ENCODE data around the gene HTT.

HTT gene

GRCh38 chr4:3096202-3096601 lies 21.7 kb downstream of the HTT start:
- H3K4me1 ChIP-seq (ENCODE audit: control insufficient read depth, insufficient read depth, low read length): no peaks in the 10 kb centered on the region
- no peaks in the 10 kb centered on the region for H3K27me3 ChIP-seq (ENCODE audit: control insufficient read depth, insufficient read depth, low read length)
- H3K9me3 ChIP-seq (ENCODE audit: control insufficient read depth, insufficient read depth, low read length): no peaks in the 10 kb centered on the region
- H3K9ac ChIP-seq (ENCODE audit: low read depth, low read length): no peak overlapping the region
- no peak overlapping the region for H3K4me3 ChIP-seq (ENCODE audit: low read depth, low read length)
- H3K36me3 ChIP-seq (ENCODE audit: control insufficient read depth, insufficient read depth, low read length): peaks cover 21% of the 10 kb centered on the region

- peaks cover 28% of the 10 kb centered on the region for H3K36me3 ChIP-seq (ENCODE audit: control insufficient read depth, insufficient read depth, low read length)
- no peaks in the 10 kb centered on the region for H3K27me3 ChIP-seq (ENCODE audit: control insufficient read depth, insufficient read depth, low read length)
- no peaks in the 10 kb centered on the region for H3K4me1 ChIP-seq (ENCODE audit: control insufficient read depth, insufficient read depth, low read length)
- H3K9ac ChIP-seq (ENCODE audit: low read depth, low read length): no peak overlapping the region
- no peaks in the 10 kb centered on the region for H3K9me3 ChIP-seq (ENCODE audit: control insufficient read depth, insufficient read depth, low read length)
- no peak overlapping the region for H3K4me3 ChIP-seq (ENCODE audit: low read depth, low read length)
These were observed 23.9 kb downstream of the HTT start for GRCh38 chr4:3098346-3098745.

GRCh38 chr4:3106339-3107186 lies 32.1 kb downstream of the HTT start:
- Histone ChIP-seq H3K4me3 (ENCODE audit: low read depth, low read length) (no peak overlapping the region), H3K4me1 (ENCODE audit: control insufficient read depth, insufficient read depth, low read length) (no peaks in the 10 kb centered on the region), H3K9me3 (ENCODE audit: control insufficient read depth, insufficient read depth, low read length) (no peaks in the 10 kb centered on the region), H3K9ac (ENCODE audit: low read depth, low read length) (no peak overlapping the region), H3K27me3 (ENCODE audit: control insufficient read depth, insufficient read depth, low read length) (no peaks in the 10 kb centered on the region), H3K36me3 (ENCODE audit: control insufficient read depth, insufficient read depth, low read length) (peaks cover 13% of the 10 kb centered on the region)

- Histone ChIP-seq H3K9me3 (ENCODE audit: control insufficient read depth, insufficient read depth, low read length) (no peaks in the 10 kb centered on the region), H3K4me3 (ENCODE audit: low read depth, low read length) (no peak overlapping the region), H3K4me1 (ENCODE audit: control insufficient read depth, insufficient read depth, low read length) (no peaks in the 10 kb centered on the region), H3K9ac (ENCODE audit: low read depth, low read length) (no peak overlapping the region), H3K36me3 (ENCODE audit: control insufficient read depth, insufficient read depth, low read length) (peaks cover 14% of the 10 kb centered on the region), H3K27me3 (ENCODE audit: control insufficient read depth, insufficient read depth, low read length) (no peaks in the 10 kb centered on the region)
These were observed 32.8 kb downstream of the HTT start for GRCh38 chr4:3107271-3107670.

GRCh38 chr4:3107691-3108121 lies 33.2 kb downstream of the HTT start:
- peaks cover 16% of the 10 kb centered on the region for H3K36me3 ChIP-seq (ENCODE audit: control insufficient read depth, insufficient read depth, low read length)
- no peaks in the 10 kb centered on the region for H3K27me3 ChIP-seq (ENCODE audit: control insufficient read depth, insufficient read depth, low read length)
- no peak overlapping the region for H3K4me3 ChIP-seq (ENCODE audit: low read depth, low read length)
- no peak overlapping the region for H3K9ac ChIP-seq (ENCODE audit: low read depth, low read length)
- H3K4me1 ChIP-seq (ENCODE audit: control insufficient read depth, insufficient read depth, low read length): no peaks in the 10 kb centered on the region
- H3K9me3 ChIP-seq (ENCODE audit: control insufficient read depth, insufficient read depth, low read length): no peaks in the 10 kb centered on the region

- H3K4me3 ChIP-seq (ENCODE audit: low read depth, low read length): no peak overlapping the region
- H3K4me1 ChIP-seq (ENCODE audit: control insufficient read depth, insufficient read depth, low read length): no peaks in the 10 kb centered on the region
- no peak overlapping the region for H3K9ac ChIP-seq (ENCODE audit: low read depth, low read length)
- H3K36me3 ChIP-seq (ENCODE audit: control insufficient read depth, insufficient read depth, low read length): peaks cover 18% of the 10 kb centered on the region
- no peaks in the 10 kb centered on the region for H3K27me3 ChIP-seq (ENCODE audit: control insufficient read depth, insufficient read depth, low read length)
- no peaks in the 10 kb centered on the region for H3K9me3 ChIP-seq (ENCODE audit: control insufficient read depth, insufficient read depth, low read length)
These were observed 33.7 kb downstream of the HTT start for GRCh38 chr4:3108211-3108610.

- no peaks in the 10 kb centered on the region for H3K9me3 ChIP-seq (ENCODE audit: control insufficient read depth, insufficient read depth, low read length)
- no peak overlapping the region for H3K9ac ChIP-seq (ENCODE audit: low read depth, low read length)
- H3K4me1 ChIP-seq (ENCODE audit: control insufficient read depth, insufficient read depth, low read length): no peaks in the 10 kb centered on the region
- no peaks in the 10 kb centered on the region for H3K27me3 ChIP-seq (ENCODE audit: control insufficient read depth, insufficient read depth, low read length)
- peaks cover 36% of the 10 kb centered on the region for H3K36me3 ChIP-seq (ENCODE audit: control insufficient read depth, insufficient read depth, low read length)
- no peak overlapping the region for H3K4me3 ChIP-seq (ENCODE audit: low read depth, low read length)
These were observed 37.0 kb downstream of the HTT start for GRCh38 chr4:3111461-3111860.

- H3K27me3 ChIP-seq (ENCODE audit: control insufficient read depth, insufficient read depth, low read length): no peaks in the 10 kb centered on the region
- peaks cover 38% of the 10 kb centered on the region for H3K36me3 ChIP-seq (ENCODE audit: control insufficient read depth, insufficient read depth, low read length)
- no peak overlapping the region for H3K9ac ChIP-seq (ENCODE audit: low read depth, low read length)
- H3K4me1 ChIP-seq (ENCODE audit: control insufficient read depth, insufficient read depth, low read length): no peaks in the 10 kb centered on the region
- H3K4me3 ChIP-seq (ENCODE audit: low read depth, low read length): no peak overlapping the region
- H3K9me3 ChIP-seq (ENCODE audit: control insufficient read depth, insufficient read depth, low read length): no peaks in the 10 kb centered on the region
These were observed 37.7 kb downstream of the HTT start for GRCh38 chr4:3112201-3112600.

- no peak overlapping the region for H3K9ac ChIP-seq (ENCODE audit: low read depth, low read length)
- peaks cover 35% of the 10 kb centered on the region for H3K36me3 ChIP-seq (ENCODE audit: control insufficient read depth, insufficient read depth, low read length)
These were observed 38.4 kb downstream of the HTT start for GRCh38 chr4:3112609-3113469.

GRCh38 chr4:3114377-3114776 lies 39.9 kb downstream of the HTT start:
- Histone ChIP-seq H3K36me3 (ENCODE audit: control insufficient read depth, insufficient read depth, low read length) (peaks cover 37% of the 10 kb centered on the region), H3K4me1 (ENCODE audit: control insufficient read depth, insufficient read depth, low read length) (no peaks in the 10 kb centered on the region), H3K9ac (ENCODE audit: low read depth, low read length) (no peak overlapping the region), H3K27me3 (ENCODE audit: control insufficient read depth, insufficient read depth, low read length) (no peaks in the 10 kb centered on the region), H3K4me3 (ENCODE audit: low read depth, low read length) (no peak overlapping the region), H3K9me3 (ENCODE audit: control insufficient read depth, insufficient read depth, low read length) (no peaks in the 10 kb centered on the region)

More at GRCh38 chr4:3112609-3113469, 38.4 kb downstream of the HTT start:
- H3K27me3 ChIP-seq (ENCODE audit: control insufficient read depth, insufficient read depth, low read length): no peaks in the 10 kb centered on the region
- H3K4me1 ChIP-seq (ENCODE audit: control insufficient read depth, insufficient read depth, low read length): no peaks in the 10 kb centered on the region
- H3K4me3 ChIP-seq (ENCODE audit: low read depth, low read length): no peak overlapping the region
- no peaks in the 10 kb centered on the region for H3K9me3 ChIP-seq (ENCODE audit: control insufficient read depth, insufficient read depth, low read length)

- Histone ChIP-seq H3K4me1 (ENCODE audit: control insufficient read depth, insufficient read depth, low read length) (no peaks in the 10 kb centered on the region), H3K9ac (ENCODE audit: low read depth, low read length) (no peak overlapping the region), H3K36me3 (ENCODE audit: control insufficient read depth, insufficient read depth, low read length) (peaks cover 37% of the 10 kb centered on the region), H3K27me3 (ENCODE audit: control insufficient read depth, insufficient read depth, low read length) (no peaks in the 10 kb centered on the region), H3K9me3 (ENCODE audit: control insufficient read depth, insufficient read depth, low read length) (no peaks in the 10 kb centered on the region), H3K4me3 (ENCODE audit: low read depth, low read length) (no peak overlapping the region)
These were observed 41.3 kb downstream of the HTT start for GRCh38 chr4:3115637-3116270.
